Trophoblast cell (in vitro differentiated cells and primary cell): ENCODE data around the gene SLC4A11.
"Not testable (repeated sequence)": the region's sequence is repeated elsewhere in the genome, so short reads cannot be mapped to it uniquely, and the experiment has no call there.

Experiments used
- DNase-seq, 2 donors: peaks; one replicate each; pipeline ENCODE4 v3.0.0-alpha.2; 2016
- H2AFZ ChIP-seq: 2 replicates; pipeline ENCODE4 v1.6.1; 2013; ENCODE audit warnings: low read length, moderate library complexity, mild to moderate bottlenecking; ENCODE audit not compliant: insufficient read depth, poor library complexity
- H2AK5ac ChIP-seq: 2 replicates; pipeline ENCODE4 v1.6.1; 2013; ENCODE audit warnings: mild to moderate bottlenecking, low read length
- H2BK120ac ChIP-seq: 2 replicates; pipeline ENCODE4 v1.6.1; 2013; ENCODE audit warnings: low read length, mild to moderate bottlenecking, moderate library complexity; ENCODE audit not compliant: insufficient read depth, poor library complexity
- H2BK12ac ChIP-seq: 2 replicates; pipeline ENCODE4 v1.6.1; 2013; ENCODE audit warnings: mild to moderate bottlenecking, low read length, moderate library complexity
- H2BK5ac ChIP-seq: 2 replicates; pipeline ENCODE4 v1.6.1; 2013; ENCODE audit warnings: low read length, low read depth, moderate library complexity, mild to moderate bottlenecking; ENCODE audit not compliant: poor library complexity
- H3K14ac ChIP-seq: 2 replicates; pipeline ENCODE4 v1.6.1; 2013; ENCODE audit warnings: mild to moderate bottlenecking, low read length
- H3K18ac ChIP-seq: 2 replicates; pipeline ENCODE4 v1.6.1; 2013; ENCODE audit warnings: mild to moderate bottlenecking, low read length
- H3K23ac ChIP-seq: 2 replicates; pipeline ENCODE4 v1.6.1; 2013; ENCODE audit warnings: low read length
- H3K27ac ChIP-seq: 2 replicates; pipeline ENCODE4 v1.5.1; 2013; ENCODE audit warnings: low read depth, mild to moderate bottlenecking, inconsistent platforms, low read length, moderate library complexity
- H3K27me3 ChIP-seq: 2 replicates; pipeline ENCODE4 v1.6.1; 2013; ENCODE audit warnings: inconsistent platforms, mild to moderate bottlenecking, low read length, moderate library complexity; ENCODE audit not compliant: insufficient read depth
- H3K36me3 ChIP-seq, 2 experiments: 1 replicate in 1 of 2; 2 replicates in 1 of 2; pipeline ENCODE4 v1.6.1; 2013; ENCODE audit warnings: low read length in 2 of 2, mild to moderate bottlenecking in 2 of 2, moderate library complexity in 1 of 2; ENCODE audit not compliant: insufficient read depth in 2 of 2, control insufficient read depth in 1 of 2
- H3K4ac ChIP-seq: 2 replicates; pipeline ENCODE4 v1.6.1; 2013; ENCODE audit warnings: low read depth, mild to moderate bottlenecking, low read length, moderate library complexity
- H3K4me1 ChIP-seq, 2 experiments: 1 replicate in 1 of 2; 2 replicates in 1 of 2; pipeline ENCODE4 v1.6.1; 2013; ENCODE audit warnings: low read length in 2 of 2, mild to moderate bottlenecking in 2 of 2, moderate library complexity in 1 of 2; ENCODE audit not compliant: insufficient read depth in 2 of 2, control insufficient read depth in 1 of 2
- H3K4me2 ChIP-seq: 2 replicates; pipeline ENCODE4 v1.6.1; 2013; ENCODE audit warnings: inconsistent platforms, mild to moderate bottlenecking, low read length, moderate library complexity
- H3K4me3 ChIP-seq: 2 replicates; pipeline ENCODE4 v1.5.1; 2013; ENCODE audit warnings: mild to moderate bottlenecking, low read depth, low read length, inconsistent platforms
- H3K79me1 ChIP-seq: one replicate; pipeline ENCODE4 v1.6.1; 2013; ENCODE audit warnings: low read length
- H3K79me2 ChIP-seq: 2 replicates; pipeline ENCODE4 v1.6.1; 2013; ENCODE audit warnings: low read length, mild to moderate bottlenecking; ENCODE audit not compliant: control insufficient read depth, insufficient read depth, poor library complexity
- H3K9ac ChIP-seq: 2 replicates; pipeline ENCODE4 v1.6.1; 2013; ENCODE audit warnings: mild to moderate bottlenecking, low read length
- H3K9me3 ChIP-seq: 2 replicates; pipeline ENCODE4 v1.6.1; 2013; ENCODE audit warnings: low read depth, mild to moderate bottlenecking, control low read depth, inconsistent platforms, low read length; ENCODE audit not compliant: insufficient read depth
- H4K12ac ChIP-seq: 2 replicates; pipeline ENCODE4 v1.6.1; 2013; ENCODE audit warnings: low read depth, mild to moderate bottlenecking, low read length, moderate library complexity
- H4K8ac ChIP-seq: 2 replicates; pipeline ENCODE4 v1.6.1; 2013; ENCODE audit warnings: low read depth, mild to moderate bottlenecking, low read length, moderate library complexity
- H4K91ac ChIP-seq: one replicate; pipeline ENCODE4 v1.6.1; 2013; ENCODE audit warnings: low read depth, mild to moderate bottlenecking, low read length, moderate library complexity
- WGBS: extraction: QIAGEN DNeasy Blood & Tissue Kit; methylation state at CpG from one replicate; pipeline ENCODE4 v1.1.7; 2013; ENCODE audit warnings: missing lambda C conversion rate; ENCODE audit not compliant: insufficient read length, insufficient coverage; ENCODE audit errors: extremely low coverage; 5-methylcytosine and 5-hydroxymethylcytosine counted together

Gene SLC4A11

GRCh38 chr20:3190681-3191111 lies 48.3 kb downstream of the SLC4A11 start:
- no peak overlapping the region for H2BK120ac ChIP-seq
- H3K36me3 ChIP-seq = peaks cover 55 to 60% of the 10 kb centered on the region in 2 experiments
- no peak overlapping the region for H3K4me3 ChIP-seq
- no peak overlapping the region for H3K23ac ChIP-seq
- H3K4me2 ChIP-seq = no peak overlapping the region
- no peak overlapping the region for H3K18ac ChIP-seq
- WGBS = no CpG with 5 or more reads among the region's 14 CpGs
- H4K91ac ChIP-seq = no peak overlapping the region
- H3K27ac ChIP-seq = no peak overlapping the region
- H2BK5ac ChIP-seq = no peak overlapping the region
- no peak overlapping the region for H3K4ac ChIP-seq
- H4K12ac ChIP-seq = no peak overlapping the region
- no peaks in the 10 kb centered on the region for H3K27me3 ChIP-seq
- no peaks in the 10 kb centered on the region for H3K4me1 ChIP-seq
- no peaks in the 10 kb centered on the region for H3K79me2 ChIP-seq
- no peak overlapping the region for H3K14ac ChIP-seq
- no peak overlapping the region for H2BK12ac ChIP-seq
- no peaks in the 10 kb centered on the region for H3K79me1 ChIP-seq
- no peak overlapping the region for H2AFZ ChIP-seq
- DNase-seq = no peak
- peaks cover 4% of the 10 kb centered on the region for H3K9me3 ChIP-seq
- H2AK5ac ChIP-seq = no peak overlapping the region
- no peak overlapping the region for H3K9ac ChIP-seq
- H4K8ac ChIP-seq = no peak overlapping the region

GRCh38 chr20:3189561-3190131 lies 49.3 kb downstream of the SLC4A11 start:
- Histone ChIP-seq H3K4ac (no peak overlapping the region), H4K8ac (no peak overlapping the region), H3K4me1 (no peaks in the 10 kb centered on the region), H2BK12ac (no peak overlapping the region), H3K9ac (no peak overlapping the region), H4K91ac (no peak overlapping the region), H3K4me3 (no peak overlapping the region), H2AFZ (no peak overlapping the region), H3K18ac (no peak overlapping the region), H2BK120ac (no peak overlapping the region), H3K4me2 (no peak overlapping the region), H3K23ac (no peak overlapping the region), H3K79me1 (no peaks in the 10 kb centered on the region), H2BK5ac (no peak overlapping the region), H3K14ac (no peak overlapping the region), H3K36me3 (peaks cover 45 to 50% of the 10 kb centered on the region in 2 experiments), H4K12ac (no peak overlapping the region), H3K79me2 (no peaks in the 10 kb centered on the region), H3K27me3 (no peaks in the 10 kb centered on the region), H3K27ac (no peak overlapping the region), H2AK5ac (no peak overlapping the region), H3K9me3 (peaks cover 4% of the 10 kb centered on the region)
- no peak for DNase-seq
- no CpG with 5 or more reads among the region's 4 CpGs for WGBS

DNA sequence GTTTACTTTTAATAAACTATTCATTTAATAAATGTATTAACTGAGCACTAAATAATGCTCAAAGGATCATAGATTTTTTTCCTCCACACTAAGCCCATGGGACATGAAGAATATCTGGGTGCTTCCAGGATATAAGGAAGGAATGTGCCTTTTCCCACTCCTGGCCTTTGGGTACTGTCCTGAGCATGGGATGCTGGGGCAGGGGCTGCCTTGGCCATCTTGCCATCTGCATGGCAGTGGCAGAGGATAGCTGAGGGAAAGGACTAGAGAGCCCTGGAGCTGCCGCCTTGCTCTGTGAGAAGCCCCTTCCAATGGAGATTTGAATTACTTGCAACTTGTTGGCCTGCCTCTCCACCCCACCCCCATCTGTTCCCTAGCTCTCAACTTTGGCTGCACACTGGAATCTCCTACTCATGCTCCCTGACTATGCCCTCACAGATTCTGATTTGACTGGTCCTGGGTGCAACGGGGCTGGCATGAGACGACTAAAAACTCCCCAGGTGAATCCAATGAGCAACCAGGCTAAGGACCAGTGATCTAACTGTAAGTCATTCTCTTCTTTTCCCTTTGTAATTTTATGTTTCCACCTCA lies 50.1 kb downstream of the SLC4A11 start:
- H4K91ac ChIP-seq = no peak overlapping the region
- WGBS = no CpG with 5 or more reads among the region's 3 CpGs

DNA sequence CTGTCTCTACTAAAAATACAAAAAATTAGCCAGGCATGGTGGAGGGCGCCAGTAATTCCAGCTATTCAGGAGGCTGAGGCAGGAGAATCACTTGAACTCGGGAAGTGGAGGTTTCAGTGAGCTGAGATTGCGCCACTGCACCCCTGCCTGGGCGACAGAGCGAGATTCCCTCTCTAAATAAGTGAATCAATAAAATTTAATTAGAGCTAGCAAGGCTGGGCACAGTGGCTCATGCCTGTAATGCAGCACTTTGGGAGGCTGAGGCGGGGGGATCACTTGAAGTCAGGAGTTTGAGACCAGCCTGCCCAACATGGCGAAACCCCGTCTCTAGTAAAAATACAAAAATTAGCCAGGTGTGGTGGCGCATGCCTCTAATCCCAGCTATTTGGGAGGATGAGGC lies 51.1 kb downstream of the SLC4A11 start:
- H2BK120ac ChIP-seq, H3K4ac ChIP-seq, H4K8ac ChIP-seq, H4K91ac ChIP-seq, H3K4me3 ChIP-seq, H3K9me3 ChIP-seq, H3K9ac ChIP-seq, H3K79me1 ChIP-seq, H3K27ac ChIP-seq, H3K79me2 ChIP-seq, H3K14ac ChIP-seq, H2AFZ ChIP-seq, H2AK5ac ChIP-seq, H3K23ac ChIP-seq, H3K27me3 ChIP-seq, H2BK12ac ChIP-seq, DNase-seq, H4K12ac ChIP-seq, H3K4me2 ChIP-seq, H3K4me1 ChIP-seq, H2BK5ac ChIP-seq, H3K18ac ChIP-seq: not testable (repeated sequence)
- no CpG with 5 or more reads among the region's 9 CpGs for WGBS
- peaks cover 32 to 36% of the 10 kb centered on the region in 2 experiments for H3K36me3 ChIP-seq

More for the DNA sequence above, 50.1 kb downstream of the SLC4A11 start:
- no peak overlapping the region for H3K18ac ChIP-seq
- no peaks in the 10 kb centered on the region for H3K79me2 ChIP-seq
- no peak overlapping the region for H3K23ac ChIP-seq
- no peak overlapping the region for H3K4ac ChIP-seq
- H3K79me1 ChIP-seq = no peaks in the 10 kb centered on the region
- no peak overlapping the region for H2AFZ ChIP-seq
- no peak overlapping the region for H3K14ac ChIP-seq
- no peak overlapping the region for H2AK5ac ChIP-seq
- H4K12ac ChIP-seq = no peak overlapping the region
- H2BK5ac ChIP-seq = no peak overlapping the region
- no peak overlapping the region for H2BK120ac ChIP-seq
- H3K4me1 ChIP-seq = no peaks in the 10 kb centered on the region
- peaks cover 37 to 42% of the 10 kb centered on the region in 2 experiments for H3K36me3 ChIP-seq
- H2BK12ac ChIP-seq = no peak overlapping the region
- H3K27ac ChIP-seq = no peak overlapping the region
- no peaks in the 10 kb centered on the region for H3K27me3 ChIP-seq
- H3K9ac ChIP-seq = no peak overlapping the region
- no peak overlapping the region for H3K4me2 ChIP-seq
- no peak overlapping the region for H3K4me3 ChIP-seq
- no peak overlapping the region for H4K8ac ChIP-seq
- no peaks in the 10 kb centered on the region for H3K9me3 ChIP-seq
- DNase-seq = no peak
